Smooth muscle cell (in vitro differentiated cells): ENCODE results near the gene RAB11FIP3. TPM values are rescaled to one million over a fixed set of nuclear protein-coding genes. Genes with fewer than 3 reads are reported as not detected.

Experiments
- DNase-seq: peaks from one replicate; lab custom pipeline; 2025; ENCODE audit not compliant: unreplicated experiment; lab: John Stamatoyannopoulos, UW
- H2AFZ ChIP-seq: fragments of 200-600 bp; sonication (generic); 2 replicates; pipeline ENCODE4 v1.6.0; 2016; ENCODE audit warnings: antibody characterized with exemption, low read depth, mild to moderate bottlenecking
- H3F3A ChIP-seq: fragments of 200-600 bp; sonication (generic); 2 replicates; pipeline ENCODE4 v1.6.0; 2017; ENCODE audit warnings: antibody characterized with exemption, low read depth
- H3K27ac ChIP-seq: fragments of 200-600 bp; sonication (generic); 2 replicates; pipeline ENCODE4 v1.5.1; 2016; ENCODE audit warnings: low read depth, mild to moderate bottlenecking
- H3K27me3 ChIP-seq: fragments of 200-600 bp; sonication (generic); 2 replicates; pipeline ENCODE4 v1.6.1; 2016; ENCODE audit warnings: low read depth, mild to moderate bottlenecking
- H3K36me3 ChIP-seq: fragments of 200-600 bp; sonication (generic); 2 replicates; pipeline ENCODE4 v1.5.1; 2016; ENCODE audit warnings: low read depth
- H3K4me1 ChIP-seq: fragments of 200-600 bp; sonication (generic); 2 replicates; pipeline ENCODE4 v1.5.1; 2016; ENCODE audit warnings: low read depth
- H3K4me2 ChIP-seq: fragments of 200-600 bp; sonication (generic); 2 replicates; pipeline ENCODE4 v1.6.0; 2016; ENCODE audit warnings: mild to moderate bottlenecking
- H3K4me3 ChIP-seq: fragments of 200-600 bp; sonication (generic); 2 replicates; pipeline ENCODE4 v1.5.1; 2016; ENCODE audit warnings: mild to moderate bottlenecking
- H3K79me2 ChIP-seq: fragments of 200-600 bp; sonication (generic); 2 replicates; pipeline ENCODE4 v1.6.0; 2016; ENCODE audit warnings: low read depth, mild to moderate bottlenecking
- H3K9ac ChIP-seq: fragments of 200-600 bp; sonication (generic); 2 replicates; pipeline ENCODE4 v1.6.0; 2016; ENCODE audit warnings: low read depth
- H3K9me3 ChIP-seq: fragments of 200-600 bp; sonication (generic); replicated peaks from 2 replicates; pipeline ENCODE4 v1.5.1; 2016; ENCODE audit warnings: low read depth
- H4K20me1 ChIP-seq: fragments of 200-600 bp; sonication (generic); 2 replicates; pipeline ENCODE4 v1.6.0; 2016; ENCODE audit warnings: low read depth
- WGBS: methylation state at CpG from one replicate; pipeline ENCODE4 v1.1.7; 2016; ENCODE audit warnings: low lambda C conversion rate; 5-methylcytosine and 5-hydroxymethylcytosine counted together
- polyA plus RNA-seq: library from polyadenylated mRNA; unstranded; fragments of >200 nt; fragmentation: Nextera tagmentation; extraction: Ambion mirVana; gene quantifications from 2 replicates; pipeline ENCODE4 v1.2.1, GENCODE V29; 2016
- total RNA-seq: library from RNA; depleted of rRNA; stranded (reverse); fragments of >200 nt; gene quantifications from 2 replicates; pipeline ENCODE4 v1.2.3, GENCODE V29; 2014
- TF ChIP-seq, protein P1 (sequence below): fragments of 200-600 bp; sonication (generic); IDR thresholded peaks from 2 replicates; pipeline ENCODE4 v1.5.1; 2017; ENCODE audit warnings: borderline replicate concordance, mild to moderate bottlenecking, antibody characterized with exemption; ENCODE audit not compliant: insufficient read depth, poor library complexity, severe bottlenecking

The RAB11FIP3 gene
- total and polyA plus RNA-seq, 2 experiments from 2014 or later, result 19.5 to 20.4 TPM

DNA sequence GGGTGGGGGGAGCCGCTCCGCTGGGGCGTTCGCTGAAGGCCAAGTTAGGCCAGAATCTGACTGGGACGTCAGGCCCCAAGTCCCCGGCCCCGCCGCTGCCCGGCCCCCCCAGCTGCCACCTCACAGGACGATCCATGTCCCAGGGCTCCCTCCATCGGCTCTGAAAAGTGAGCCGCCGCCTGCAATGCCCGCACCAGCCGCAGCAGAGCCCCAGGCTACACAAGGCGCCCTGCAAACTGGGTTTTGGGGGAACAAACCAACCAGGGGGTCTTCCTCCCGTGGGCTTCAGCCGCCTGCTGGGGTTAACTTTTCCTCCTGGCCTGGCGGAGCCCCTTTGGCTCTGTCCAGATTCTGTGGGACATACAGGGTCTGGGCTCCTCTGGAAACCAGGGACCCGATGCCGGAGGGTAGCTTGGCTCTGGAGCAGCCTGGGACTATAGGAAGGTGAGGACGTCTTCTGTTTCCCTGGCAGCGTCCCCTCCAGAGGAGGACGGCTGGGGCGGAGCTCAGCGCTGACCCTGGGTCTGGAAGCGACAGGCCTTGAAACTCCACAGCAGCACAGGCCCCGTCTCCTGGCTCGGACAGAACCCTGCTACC lies 27.6 kb upstream of the RAB11FIP3 start:
- H3K4me3 ChIP-seq, result peak overlapping the region; percentile 80

DNA sequence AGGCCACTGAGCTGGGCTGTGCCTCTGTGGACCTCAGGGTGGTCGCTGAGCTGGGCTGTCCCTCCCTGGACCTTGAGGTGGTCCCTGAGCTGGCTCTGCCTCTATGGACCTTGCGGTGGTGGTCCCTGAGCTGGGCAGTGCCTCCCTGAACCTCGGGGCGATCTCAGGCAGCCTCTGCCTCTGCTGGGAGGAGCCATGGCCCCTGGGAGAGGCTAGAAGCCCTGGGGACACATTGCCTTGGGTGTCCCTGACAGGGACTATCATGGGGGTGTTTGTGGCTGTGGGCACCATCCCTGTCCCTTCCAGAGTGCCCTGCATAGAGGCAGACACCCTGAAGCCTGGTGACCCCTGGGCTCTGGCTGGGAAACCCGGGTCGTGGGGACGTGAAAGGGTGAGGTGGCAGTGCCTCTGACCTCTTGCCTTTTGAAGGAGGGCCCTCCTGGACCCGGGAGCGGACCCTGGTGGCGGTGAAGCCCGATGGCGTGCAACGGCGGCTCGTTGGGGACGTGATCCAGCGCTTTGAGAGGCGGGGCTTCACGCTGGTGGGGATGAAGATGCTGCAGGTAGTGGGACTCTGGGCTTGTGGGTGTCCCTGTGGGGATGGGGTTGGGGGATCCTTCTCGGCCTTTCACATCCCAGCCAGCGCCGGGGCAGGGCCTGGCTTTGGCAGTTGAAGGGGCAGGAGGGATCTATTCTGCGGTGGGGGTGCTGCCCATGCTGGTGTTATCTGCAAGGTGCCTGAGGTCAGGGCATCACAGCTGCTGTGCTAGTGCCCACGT lies 26.7 kb upstream of the RAB11FIP3 start:
- H3K4me2 ChIP-seq, result peak overlapping the region; percentile 84
- H3K27me3 ChIP-seq, result no peaks in the 10 kb centered on the region
- H3F3A ChIP-seq, result peaks cover 35% of the 10 kb centered on the region
- H3K4me3 ChIP-seq, result peak overlapping the region; percentile 80
- H3K36me3 ChIP-seq, result no peaks in the 10 kb centered on the region
- WGBS, result 86% methylated on average over 24 of the region's 24 CpGs
- H3K9me3 ChIP-seq, result no peaks in the 10 kb centered on the region
- TF ChIP-seq, protein P1, sequence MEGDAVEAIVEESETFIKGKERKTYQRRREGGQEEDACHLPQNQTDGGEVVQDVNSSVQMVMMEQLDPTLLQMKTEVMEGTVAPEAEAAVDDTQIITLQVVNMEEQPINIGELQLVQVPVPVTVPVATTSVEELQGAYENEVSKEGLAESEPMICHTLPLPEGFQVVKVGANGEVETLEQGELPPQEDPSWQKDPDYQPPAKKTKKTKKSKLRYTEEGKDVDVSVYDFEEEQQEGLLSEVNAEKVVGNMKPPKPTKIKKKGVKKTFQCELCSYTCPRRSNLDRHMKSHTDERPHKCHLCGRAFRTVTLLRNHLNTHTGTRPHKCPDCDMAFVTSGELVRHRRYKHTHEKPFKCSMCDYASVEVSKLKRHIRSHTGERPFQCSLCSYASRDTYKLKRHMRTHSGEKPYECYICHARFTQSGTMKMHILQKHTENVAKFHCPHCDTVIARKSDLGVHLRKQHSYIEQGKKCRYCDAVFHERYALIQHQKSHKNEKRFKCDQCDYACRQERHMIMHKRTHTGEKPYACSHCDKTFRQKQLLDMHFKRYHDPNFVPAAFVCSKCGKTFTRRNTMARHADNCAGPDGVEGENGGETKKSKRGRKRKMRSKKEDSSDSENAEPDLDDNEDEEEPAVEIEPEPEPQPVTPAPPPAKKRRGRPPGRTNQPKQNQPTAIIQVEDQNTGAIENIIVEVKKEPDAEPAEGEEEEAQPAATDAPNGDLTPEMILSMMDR, result no peak
- no peak overlapping the region for H2AFZ ChIP-seq
- H3K27ac ChIP-seq, result peak overlapping the region; percentile 20
- H4K20me1 ChIP-seq, result no peaks in the 10 kb centered on the region
- peaks cover 4% of the 10 kb centered on the region for H3K4me1 ChIP-seq
- H3K9ac ChIP-seq, result no peak overlapping the region
- DNase-seq, result no peak
- H3K79me2 ChIP-seq, result peaks cover 6% of the 10 kb centered on the region

More for the DNA sequence above, 27.6 kb upstream of the RAB11FIP3 start:
- Histone ChIP-seq H3K36me3 (no peaks in the 10 kb centered on the region), H2AFZ (no peak overlapping the region), H3F3A (peaks cover 35% of the 10 kb centered on the region), H4K20me1 (no peaks in the 10 kb centered on the region), H3K9ac (no peak overlapping the region), H3K79me2 (peaks cover 6% of the 10 kb centered on the region), H3K4me1 (peaks cover 4% of the 10 kb centered on the region), H3K27me3 (no peaks in the 10 kb centered on the region), H3K27ac (peak overlapping the region; percentile 20), H3K9me3 (no peaks in the 10 kb centered on the region), H3K4me2 (peak overlapping the region; percentile 84)
- 18% methylated on average over 19 of the region's 29 CpGs for WGBS
- TF ChIP-seq, protein P1, result peak; percentile 4
- DNase-seq, result peak; percentile 65

- no peak overlapping the region for H3K4me2 ChIP-seq
- no peaks in the 10 kb centered on the region for H3K27me3 ChIP-seq
- DNase-seq, result no peak
- H3K9me3 ChIP-seq, result no peaks in the 10 kb centered on the region
- no peak overlapping the region for H3K4me3 ChIP-seq
- peaks cover 35% of the 10 kb centered on the region for H3F3A ChIP-seq
- H3K27ac ChIP-seq, result no peak overlapping the region
- H3K36me3 ChIP-seq, result no peaks in the 10 kb centered on the region
- no peak overlapping the region for H3K9ac ChIP-seq
- H3K79me2 ChIP-seq, result peaks cover 3% of the 10 kb centered on the region
- TF ChIP-seq, protein P1, result no peak
- 96% methylated on average over 21 of the region's 22 CpGs for WGBS
- no peak overlapping the region for H2AFZ ChIP-seq
- peaks cover 4% of the 10 kb centered on the region for H3K4me1 ChIP-seq
- H4K20me1 ChIP-seq, result no peaks in the 10 kb centered on the region
These were observed 26.0 kb upstream of the RAB11FIP3 start for GRCh38 chr16:399340-400019.
